GM23338 (cell line): ENCODE data around the gene PCSK7.

Experiments used
- CREB1 ChIP-seq: fragments of 250-450 bp; sonication (Bioruptor Pico); IDR thresholded peaks from 2 replicates; pipeline ENCODE4 v1.5.0; 2020; ENCODE audit warnings: low read depth, mild to moderate bottlenecking, moderate library complexity
- CTCF ChIP-seq, 2 experiments: fragments of 200-600 bp in 1 of 2; sonication (generic) in 1 of 2; conservative IDR thresholded peaks; 2 replicates each; pipeline versions ENCODE4 v1.5.1 to v1.6.1; 2016 to 2017; ENCODE audit warnings: antibody characterized with exemption in 2 of 2, low read depth in 2 of 2, mild to moderate bottlenecking in 2 of 2, moderate library complexity in 1 of 2
- EZH2 ChIP-seq: fragments of 200-600 bp; sonication (generic); IDR thresholded peaks from one replicate; pipeline ENCODE4 v1.8.0; 2017; ENCODE audit warnings: antibody characterized with exemption, mild to moderate bottlenecking, low read depth; ENCODE audit not compliant: unreplicated experiment
- EZH2phosphoT487 ChIP-seq: fragments of 200-600 bp; sonication (generic); IDR thresholded peaks from one replicate; pipeline ENCODE4 v1.8.1; 2018; ENCODE audit warnings: antibody characterized with exemption; ENCODE audit not compliant: unreplicated experiment
- JUNB ChIP-seq: IDR thresholded peaks from one replicate; pipeline ENCODE4 v1.6.1; 2016; ENCODE audit warnings: antibody characterized with exemption; ENCODE audit not compliant: unreplicated experiment
- POLR2AphosphoS5 ChIP-seq: IDR thresholded peaks from 2 replicates; pipeline ENCODE4 v1.6.1; 2016; ENCODE audit warnings: antibody characterized with exemption, low read depth
- REST ChIP-seq: IDR thresholded peaks from one replicate; pipeline ENCODE4 v1.6.1; 2018; ENCODE audit warnings: antibody characterized with exemption; ENCODE audit not compliant: unreplicated experiment

- TF ChIP-seq EZH2phosphoT487 (no peak), EZH2 (no peak), CREB1 (no peak), CTCF (conservative IDR thresholded peaks at IDR 0.05; ENCODE audit: low read depth in 2 of 2) (no peak), POLR2AphosphoS5 (no peak), JUNB (no peak), REST (no peak)
These were observed 653 bp downstream of the PCSK7 start for GRCh38 chr11:117230999-117231841.
